Heart right ventricle (tissue), 16 donors: ENCODE measurements around the gene SCP2. TPM values are rescaled to one million over a fixed set of nuclear protein-coding genes. Genes with fewer than 3 reads are reported as not detected.

Experiments used
- ATAC-seq, 8 donors: fragments of 200-7000 bp; cut with Tn5 transposase; one replicate each; pipeline ENCODE4 v1.9.1; 2020; ENCODE audit warnings: mild to moderate bottlenecking in 8 of 8, moderate library complexity in 8 of 8, moderate number of reproducible peaks in 1 of 8
- DNase-seq, 2 donors: peaks; one replicate each; pipeline ENCODE4 v3.0.0-alpha.2; 2020
- H3K27ac ChIP-seq, 10 donors: fragments of 200-600 bp; sonication (generic) in 2 of 10; one replicate each; pipeline versions ENCODE4 v1.5.0 to v1.8.0; 2020 to 2022; ENCODE audit warnings: mild to moderate bottlenecking in 3 of 10
- H3K27me3 ChIP-seq, 7 donors: fragments of 200-600 bp; one replicate each; pipeline ENCODE4 v1.8.0; 2021 to 2022; ENCODE audit warnings: mild to moderate bottlenecking in 2 of 7
- H3K36me3 ChIP-seq, 9 donors: fragments of 200-600 bp; sonication (generic) in 1 of 9; one replicate each; pipeline versions ENCODE4 v1.5.0 to v1.8.0; 2020 to 2022; ENCODE audit warnings: mild to moderate bottlenecking in 2 of 9
- H3K4me1 ChIP-seq, 9 donors: fragments of 200-600 bp; sonication (generic) in 1 of 9; one replicate each; pipeline versions ENCODE4 v1.5.0 to v1.8.0; 2020 to 2022; ENCODE audit warnings: mild to moderate bottlenecking in 4 of 9
- H3K4me3 ChIP-seq, 10 donors: fragments of 200-600 bp; sonication (generic) in 2 of 10; one replicate each; pipeline versions ENCODE4 v1.5.0 to v1.8.0; 2020 to 2022; ENCODE audit warnings: mild to moderate bottlenecking in 7 of 10, moderate library complexity in 2 of 10
- H3K9me3 ChIP-seq, 11 donors: fragments of 200-600 bp in 10 of 11; sonication (generic) in 2 of 11; one replicate each; pipeline versions ENCODE4 v1.5.0 to v1.8.0; 2013 to 2022; ENCODE audit warnings: mild to moderate bottlenecking in 2 of 11, control low read depth in 1 of 11, moderate library complexity in 1 of 11
- WGBS, 2 donors: extraction: QIAGEN DNeasy Blood & Tissue Kit; methylation state at CpG; one replicate each; pipeline ENCODE4 v1.1.7; 2013; ENCODE audit warnings: inconsistent platforms in 1 of 2; 5-methylcytosine and 5-hydroxymethylcytosine counted together
- intact Hi-C, 10 donors: fragments of 100-400 bp; cut with DNase I; formaldehyde crosslinking; loops; one replicate each; pipeline versions ENCODE4 v1.11.1 to v1.14.2; 2022
- polyA plus RNA-seq, 2 donors: library from polyadenylated mRNA; stranded (reverse); fragments of 200-250 nt; gene quantifications; one replicate each; pipeline ENCODE4 v1.2.3, GENCODE V29; 2013
- total RNA-seq, 10 donors: library from RNA; stranded (reverse); fragmentation: NEBNext Ultra II Directional in 3 of 10; extraction: Animal tissue kit (Norgen Biotek cat#: 25700) in 3 of 10; gene quantifications; one replicate each; pipeline versions ENCODE4 v1.2.1 to v1.2.4, GENCODE V29; 2021 to 2023
- TF ChIP-seq, protein P1 (sequence below), 9 donors: fragments of 200-600 bp; sonication (generic) in 2 of 9; IDR thresholded peaks; one replicate each; pipeline versions ENCODE4 v1.5.0 to v1.8.0; 2021 to 2022; ENCODE audit warnings: antibody characterized with exemption in 9 of 9, mild to moderate bottlenecking in 5 of 9, moderate library complexity in 1 of 9
- donor health status: Arrhythmogenic right ventricular cardiomyopathy.
- donor health status: ischemic (EF 13 %, LVEDD 7.1; RV severe dilation, severe dysfunction).
- donor health status: healthy with polysubstance abuse.
- donor health status: DM: no; HTN: yes; CAD: no.
- donor health status: DM: no; HTN: no; CAD: no.
- donor health status: ischemic (EF 25% LVEDD 6.9; RV normal size, moderate dysfunction).
- donor health status: ischemic (EF 25% LVEDD 5.7; RV mildly dilated, moderate dysfunction).
- donor health status: healthy.
- donor health status: DM: yes; HTN: yes; CAD: no.
- donor health status: Ischemic cardiomyopathy.
- donor health status: ischemic (EF 35%, LVEDD 5.7; RV mildly dilated, moderate dysfunction).
- donor health status: nonischemic (EF 11% LVEDD 7.7; RV severe dilation, severe dysfunction).
- donor health status: DM: yes; HTN: yes; CAD: no.
- donor health status: PGD.
- donor health status: ischemic (EF 29% LVEDD 5.4; RV normal size, mild dysfunction).
- donor health status: nonischemic (EF 23%, LVEDD 6.1; RV moderate dilation, normal function).

The SCP2 gene
- total and polyA plus RNA-seq, 12 donors = 82.3 to 149 (median 126) TPM

DNA sequence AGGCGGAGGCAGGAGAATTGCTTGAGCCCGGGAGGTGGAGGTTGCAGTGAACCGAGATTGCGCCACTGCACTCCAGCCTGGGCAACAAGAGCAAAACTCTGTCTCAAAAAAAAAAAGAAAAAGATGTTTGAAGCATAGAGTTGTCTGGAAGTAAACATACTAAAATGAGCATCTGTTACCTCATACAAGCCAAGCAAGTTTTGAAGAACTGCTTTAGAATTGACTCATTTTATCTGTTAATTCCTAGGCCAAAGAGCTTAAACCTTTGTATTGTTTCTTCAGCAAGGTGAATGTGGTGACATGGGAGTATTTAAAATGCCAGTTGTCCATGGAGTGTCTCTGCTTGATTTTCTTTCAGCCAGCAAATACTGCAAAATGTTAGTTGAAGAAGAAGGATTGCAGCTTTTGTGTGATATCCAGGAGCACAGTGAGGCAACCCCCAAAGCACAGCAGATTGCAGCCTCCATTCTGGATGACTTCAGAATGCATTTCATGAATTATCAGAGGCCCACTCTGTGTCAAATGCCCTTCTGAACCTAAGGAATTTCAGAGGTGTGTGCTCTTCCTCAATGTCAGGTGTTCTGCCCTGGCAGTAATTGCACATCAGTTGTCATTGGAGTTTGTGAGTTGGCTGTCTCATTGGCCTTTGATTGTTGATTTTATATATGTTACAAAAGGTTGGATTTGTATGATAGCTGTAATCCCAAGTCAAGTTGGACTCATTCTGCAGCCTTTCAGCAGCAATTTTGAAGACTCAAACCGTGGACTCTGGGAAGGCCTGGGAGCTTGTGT is 34.5 kb upstream of the SCP2 start:
- no peak overlapping the region for H3K4me3 ChIP-seq
- H3K4me1 ChIP-seq = no peaks in the 10 kb centered on the region
- no peak for ATAC-seq
- no peaks in the 10 kb centered on the region for H3K9me3 ChIP-seq
- no peaks in the 10 kb centered on the region for H3K27me3 ChIP-seq
- intact Hi-C loops = no loop called here
- peaks cover 0 to 33% (median 5%) of the 10 kb centered on the region in 9 donors for H3K36me3 ChIP-seq
- 93 to 99% methylated on average over 5 of the region's 5 CpGs for WGBS, 2 donors
- H3K27ac ChIP-seq = no peak overlapping the region
- TF ChIP-seq, protein P1, sequence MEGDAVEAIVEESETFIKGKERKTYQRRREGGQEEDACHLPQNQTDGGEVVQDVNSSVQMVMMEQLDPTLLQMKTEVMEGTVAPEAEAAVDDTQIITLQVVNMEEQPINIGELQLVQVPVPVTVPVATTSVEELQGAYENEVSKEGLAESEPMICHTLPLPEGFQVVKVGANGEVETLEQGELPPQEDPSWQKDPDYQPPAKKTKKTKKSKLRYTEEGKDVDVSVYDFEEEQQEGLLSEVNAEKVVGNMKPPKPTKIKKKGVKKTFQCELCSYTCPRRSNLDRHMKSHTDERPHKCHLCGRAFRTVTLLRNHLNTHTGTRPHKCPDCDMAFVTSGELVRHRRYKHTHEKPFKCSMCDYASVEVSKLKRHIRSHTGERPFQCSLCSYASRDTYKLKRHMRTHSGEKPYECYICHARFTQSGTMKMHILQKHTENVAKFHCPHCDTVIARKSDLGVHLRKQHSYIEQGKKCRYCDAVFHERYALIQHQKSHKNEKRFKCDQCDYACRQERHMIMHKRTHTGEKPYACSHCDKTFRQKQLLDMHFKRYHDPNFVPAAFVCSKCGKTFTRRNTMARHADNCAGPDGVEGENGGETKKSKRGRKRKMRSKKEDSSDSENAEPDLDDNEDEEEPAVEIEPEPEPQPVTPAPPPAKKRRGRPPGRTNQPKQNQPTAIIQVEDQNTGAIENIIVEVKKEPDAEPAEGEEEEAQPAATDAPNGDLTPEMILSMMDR (IDR thresholded peaks at IDR 0.05) = no peak
- no peak for DNase-seq

DNA sequence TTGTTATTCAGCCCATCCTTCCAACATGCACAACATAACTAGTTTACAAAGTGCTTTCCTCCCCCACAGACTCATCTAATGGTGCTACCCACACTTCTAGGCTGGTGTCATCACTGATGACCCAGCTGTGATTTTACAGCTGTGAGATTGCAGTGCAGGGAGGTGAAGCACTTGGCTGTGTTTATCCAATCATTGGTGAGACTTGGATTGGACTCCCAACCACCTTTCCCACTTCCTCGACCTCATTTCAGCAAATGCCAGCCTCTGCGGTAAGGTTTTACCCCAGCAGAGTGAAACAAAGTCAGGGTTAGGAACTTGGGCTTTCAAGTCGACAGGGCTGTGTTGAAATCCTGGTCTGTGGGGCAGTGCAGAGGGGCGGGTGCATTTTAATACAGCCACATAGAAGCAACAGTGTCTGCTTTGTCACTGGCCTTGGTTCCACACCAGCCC is 27.6 kb upstream of the SCP2 start:
- intact Hi-C loops = no loop called here

DNA sequence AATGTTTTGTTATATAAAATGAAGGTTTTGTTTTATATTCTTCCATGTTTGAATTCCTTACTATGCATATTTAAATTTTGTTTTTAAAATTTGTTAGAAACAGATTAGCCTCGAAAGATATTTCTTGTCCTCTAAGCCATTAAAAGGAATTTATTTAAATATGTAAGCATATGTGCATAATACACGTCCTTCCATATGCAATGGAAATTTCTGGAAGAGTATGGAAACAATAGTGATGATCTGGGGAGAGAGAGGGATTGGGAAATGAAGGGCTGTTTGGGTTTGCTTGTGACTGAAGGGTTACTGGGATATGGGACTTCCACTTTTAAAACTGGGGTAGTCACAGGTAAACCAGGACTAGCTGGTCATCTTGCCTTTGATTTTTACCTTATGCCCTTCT is 26.7 kb upstream of the SCP2 start:
- no peak overlapping the region for H3K27ac ChIP-seq
- no peaks in the 10 kb centered on the region for H3K9me3 ChIP-seq
- H3K36me3 ChIP-seq = peaks cover 0 to 45% (median 5%) of the 10 kb centered on the region in 9 donors
- peaks cover under 1 to 15% (median 7%) of the 10 kb centered on the region in 9 donors for H3K4me1 ChIP-seq
- intact Hi-C loops = loop anchor here in 2 of 10 donors (10.0 kb wide), 1 partner anchor 284 kb away; no protein-coding TSS in a partner anchor
- TF ChIP-seq, protein P1 (IDR thresholded peaks at IDR 0.05) = no peak
- DNase-seq = no peak
- ATAC-seq = no peak
- WGBS, 2 donors = 75 to 79% methylated on average over 2 of the region's 2 CpGs
- no peaks in the 10 kb centered on the region for H3K27me3 ChIP-seq
- H3K4me3 ChIP-seq = no peak overlapping the region

More for the DNA sequence above, 27.6 kb upstream of the SCP2 start:
- no peak for DNase-seq
- no peaks in the 10 kb centered on the region for H3K9me3 ChIP-seq
- H3K27ac ChIP-seq = no peak overlapping the region
- TF ChIP-seq, protein P1 (IDR thresholded peaks at IDR 0.05) = no peak
- H3K4me3 ChIP-seq = no peak overlapping the region
- peaks cover 0 to 54% (median 5%) of the 10 kb centered on the region in 9 donors for H3K36me3 ChIP-seq
- WGBS, 2 donors = 24 to 45% methylated on average over 4 of the region's 4 CpGs
- H3K27me3 ChIP-seq = no peaks in the 10 kb centered on the region
- ATAC-seq = no peak
- peaks cover 0 to 6% (median 0%) of the 10 kb centered on the region in 9 donors for H3K4me1 ChIP-seq

DNA sequence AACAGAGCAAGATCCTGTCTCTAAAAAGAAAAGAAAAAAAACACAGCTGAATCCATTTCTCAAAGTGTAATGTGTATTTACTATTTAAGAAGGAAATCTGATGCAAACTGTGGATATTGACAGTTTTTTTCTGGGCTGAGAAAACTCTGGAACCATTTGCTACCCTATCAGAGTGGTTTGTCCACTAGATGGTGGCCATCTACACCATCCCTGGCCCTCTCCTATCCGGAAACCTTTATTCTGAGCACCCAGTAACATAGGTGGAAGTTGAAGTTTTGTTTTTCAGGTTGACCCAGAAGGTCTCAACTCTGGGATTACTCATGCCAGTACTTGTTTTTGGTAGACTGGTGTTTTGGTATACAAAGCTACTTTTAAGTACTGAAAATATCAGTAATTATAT is 25.7 kb upstream of the SCP2 start:
- H3K9me3 ChIP-seq = no peaks in the 10 kb centered on the region
- 60 to 73% methylated on average over 1 of the region's 1 CpG for WGBS, 2 donors
- intact Hi-C loops = loop anchor here in 2 of 10 donors (10.0 kb wide), 1 partner anchor 283 kb away; no protein-coding TSS in a partner anchor
- peaks cover 5 to 25% (median 16%) of the 10 kb centered on the region in 9 donors for H3K4me1 ChIP-seq
- no peaks in the 10 kb centered on the region for H3K27me3 ChIP-seq
- TF ChIP-seq, protein P1 (IDR thresholded peaks at IDR 0.05) = peak in 3 of 9 donors; percentile 11 to 23 (median 14)
- no peak overlapping the region for H3K4me3 ChIP-seq
- H3K36me3 ChIP-seq = peaks cover 0 to 35% (median 0%) of the 10 kb centered on the region in 9 donors
- H3K27ac ChIP-seq = no peak overlapping the region
- DNase-seq (no peak), ATAC-seq (no peak)
